Kasumi-1 (cell line): ENCODE measurements around the gene SPIN2A.
A peak's percentile ranks its signal among the peaks of the same experiment; 100 is the strongest.
"Not testable (repeated sequence)": the region's sequence is repeated elsewhere in the genome, so short reads cannot be mapped to it uniquely, and the experiment has no call there.

ENCODE experiments used
- DNase-seq, 2 experiments: peaks; one replicate each; lab custom pipeline; 2025; lab: John Stamatoyannopoulos, UW

The SPIN2A gene

DNA sequence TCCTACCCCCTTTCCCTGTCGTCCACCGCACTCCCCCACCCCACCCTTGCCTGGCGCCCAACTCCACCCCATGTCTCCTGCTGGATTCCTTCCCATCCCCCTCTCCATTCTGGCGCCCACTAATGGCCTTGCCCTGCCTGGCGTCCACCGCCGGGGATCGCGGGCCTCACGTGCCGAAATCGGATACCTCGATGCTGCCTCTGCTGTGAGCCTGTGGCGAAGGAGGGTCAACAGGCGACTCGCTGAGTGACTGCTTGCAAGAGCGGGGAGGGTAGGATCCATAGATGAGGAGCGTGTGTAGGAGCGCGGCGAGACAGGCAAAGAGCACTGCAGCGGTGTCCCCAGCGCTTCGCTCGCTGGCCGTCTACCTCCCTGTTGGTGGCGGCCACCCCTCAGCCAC lies at the start of gene SPIN2A:
Gene SPIN2A, minus strand, starts transcription at position 325 of the 400 bp plus-strand sequence. CDS start 800 bp downstream, outside the sequence.
- not testable (repeated sequence) for DNase-seq

DNA sequence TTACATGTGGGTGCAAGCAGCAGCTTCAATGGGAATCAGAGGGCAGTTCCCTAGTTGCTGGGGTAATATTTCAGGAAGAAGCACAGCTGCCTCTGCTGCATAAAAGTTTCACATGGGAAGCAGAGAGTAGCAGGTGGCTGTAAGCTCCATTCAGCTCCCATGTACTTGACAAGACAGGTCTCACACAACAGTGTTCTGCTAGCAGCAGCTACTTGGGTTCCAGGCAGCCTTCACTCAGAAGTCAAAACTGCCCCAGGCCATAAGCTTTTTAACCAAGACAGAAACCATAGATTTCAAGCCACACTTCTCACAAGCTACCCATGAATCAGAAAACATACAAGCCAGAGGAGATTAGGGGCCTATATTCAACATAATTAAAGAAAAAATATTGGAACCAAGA lies 41.4 kb upstream of the SPIN2A start:
- DNase-seq: no peak

DNA sequence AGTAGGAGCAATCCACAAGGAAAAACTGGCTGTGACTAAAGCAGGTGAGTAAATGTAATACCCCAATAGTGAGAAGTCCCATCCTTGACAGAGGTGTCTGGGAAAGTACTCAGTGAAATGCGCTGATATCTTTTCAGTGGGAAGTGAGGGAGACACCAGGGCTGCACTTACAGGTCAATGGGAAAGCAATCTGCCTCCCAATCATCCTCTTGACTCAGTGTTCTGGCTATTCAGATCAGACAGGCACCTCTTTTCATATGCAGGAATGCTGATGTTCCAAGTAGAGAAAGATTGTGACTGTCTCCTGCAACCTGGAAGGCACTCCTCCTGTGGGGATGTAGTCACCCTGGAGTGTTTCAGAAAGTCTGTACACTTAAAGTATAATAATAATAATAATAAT lies 39.9 kb upstream of the SPIN2A start:
- no peak for DNase-seq

DNA sequence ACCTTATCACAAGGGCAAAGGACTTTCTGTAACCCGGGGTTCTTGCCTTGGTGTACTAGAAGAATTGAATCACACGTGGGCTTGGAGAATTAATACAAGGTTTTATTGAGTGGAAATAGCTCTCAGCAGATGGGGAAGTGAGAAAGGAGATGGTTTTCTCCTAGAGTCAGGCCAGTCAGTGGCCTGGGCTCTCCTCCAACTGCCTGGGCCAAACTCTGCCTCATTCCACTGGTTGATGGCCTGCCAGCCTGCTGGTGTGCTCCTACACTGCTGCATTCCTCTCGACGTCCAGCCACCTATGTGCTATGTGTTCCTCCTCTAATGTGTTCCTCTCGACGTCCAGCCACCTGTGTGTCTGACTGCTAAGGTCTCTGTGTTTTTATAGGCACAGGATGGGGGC lies 35.3 kb upstream of the SPIN2A start:
- no peak for DNase-seq

DNA sequence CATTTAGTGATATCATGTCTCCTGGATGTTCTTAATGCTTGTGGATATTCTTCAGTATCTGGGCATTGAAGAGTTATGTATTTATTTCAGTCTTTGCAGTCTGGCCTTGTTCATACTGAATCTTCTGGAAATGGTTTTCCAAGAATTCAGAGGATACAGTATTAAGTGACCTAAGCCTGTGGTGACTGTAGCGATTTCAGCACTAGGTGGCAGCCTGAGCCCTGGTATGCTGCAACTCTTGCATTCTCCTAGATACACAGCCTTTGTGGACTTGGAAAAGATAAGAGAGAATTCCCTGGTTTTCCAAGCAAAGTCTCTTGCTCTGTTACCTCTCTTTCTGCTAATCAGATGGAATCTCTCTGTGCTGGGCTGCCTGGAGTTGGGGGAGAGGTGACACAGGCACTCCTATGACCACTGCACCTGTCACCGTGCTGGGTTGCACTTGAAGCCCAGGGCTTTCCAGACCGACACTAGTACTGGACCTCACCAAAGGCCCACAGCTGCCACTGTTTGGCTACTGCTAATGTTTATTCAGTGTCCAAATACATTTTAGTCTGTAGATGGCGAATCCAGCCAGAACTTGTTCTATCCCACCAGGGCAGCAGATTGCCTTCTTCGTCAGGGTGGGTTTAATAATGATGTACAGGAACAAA lies 19.3 kb upstream of the SPIN2A start:
- DNase-seq: peak; percentile 34

DNA sequence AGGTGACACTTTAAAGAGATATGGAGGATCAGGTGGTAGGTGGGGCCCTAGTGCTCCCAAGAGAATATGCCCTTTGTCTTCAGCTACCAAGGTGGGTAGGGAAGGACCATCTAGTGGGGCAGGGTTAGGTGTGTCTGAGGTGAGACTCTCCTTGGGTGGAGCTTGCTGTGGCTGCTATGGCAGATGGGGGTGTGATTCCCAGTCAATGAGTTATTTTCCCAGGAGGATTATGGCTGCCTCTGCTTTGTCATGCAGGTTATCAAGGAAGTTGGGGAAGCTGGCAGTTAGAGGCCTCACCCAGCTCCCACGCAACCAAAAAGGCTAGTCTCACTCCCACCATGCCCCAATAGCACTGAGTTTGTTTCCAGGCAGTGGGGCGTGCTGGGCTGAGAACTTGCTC lies 18.0 kb upstream of the SPIN2A start:
- no peak for DNase-seq

DNA sequence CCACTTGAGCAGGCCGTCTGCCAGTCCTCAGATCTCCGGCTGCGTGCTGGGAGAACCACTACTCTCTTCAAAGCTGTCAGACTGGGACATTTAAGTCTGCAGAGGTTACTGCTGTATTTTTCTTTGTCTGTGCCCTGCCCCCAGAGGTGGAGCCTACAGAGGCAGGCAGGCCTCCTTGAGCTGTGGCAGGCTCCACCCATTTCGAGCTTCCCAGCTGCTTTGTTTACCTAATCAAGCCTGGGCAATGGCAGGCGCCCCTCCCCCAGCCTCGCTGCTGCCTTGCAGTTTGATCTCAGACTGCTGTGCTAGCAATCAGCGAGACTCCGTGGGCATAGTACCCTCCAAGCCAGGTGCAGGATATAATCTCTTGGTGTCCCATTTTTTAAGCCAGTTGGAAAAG lies 15.0 kb upstream of the SPIN2A start:
- DNase-seq: not testable (repeated sequence)

DNA sequence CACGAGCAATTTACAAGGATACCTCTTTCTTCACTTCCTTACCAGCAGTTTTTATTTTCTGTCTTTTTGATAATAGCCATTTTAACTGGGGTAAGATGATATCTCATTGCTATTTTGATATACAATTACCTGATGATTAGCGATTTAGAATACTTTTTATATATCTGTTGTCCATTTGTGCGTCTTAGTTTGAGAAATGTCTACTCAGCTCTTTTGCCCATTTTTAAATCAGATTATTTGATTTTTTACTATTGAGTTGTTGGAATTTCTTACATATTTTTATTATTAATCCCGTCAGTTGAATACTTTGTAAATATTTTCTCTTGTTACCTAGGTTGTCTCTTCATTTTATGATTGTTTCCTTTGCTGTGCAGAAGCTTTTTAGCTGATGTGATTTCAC lies 1.5 kb upstream of the SPIN2A start:
- no peak for DNase-seq

DNA sequence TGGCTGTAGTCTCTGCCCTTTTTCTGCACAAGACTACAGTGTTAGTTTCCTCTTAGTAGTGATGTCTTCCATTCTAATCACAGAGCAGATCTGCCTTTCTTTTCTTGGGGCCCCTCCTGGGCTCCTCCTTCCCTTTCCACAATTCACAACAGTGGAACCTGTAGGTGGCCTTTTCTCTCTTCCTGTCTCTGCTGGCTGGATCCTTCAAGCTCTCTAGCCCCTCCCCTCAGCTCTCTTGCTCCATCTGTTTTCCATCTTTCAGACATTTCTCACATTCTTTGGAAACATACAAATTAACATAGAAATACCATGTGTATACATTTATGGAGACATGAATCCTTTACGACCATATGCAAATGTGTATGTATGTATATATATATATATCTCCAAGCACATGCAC lies 304 bp upstream of the SPIN2A start:
- no peak for DNase-seq

DNA sequence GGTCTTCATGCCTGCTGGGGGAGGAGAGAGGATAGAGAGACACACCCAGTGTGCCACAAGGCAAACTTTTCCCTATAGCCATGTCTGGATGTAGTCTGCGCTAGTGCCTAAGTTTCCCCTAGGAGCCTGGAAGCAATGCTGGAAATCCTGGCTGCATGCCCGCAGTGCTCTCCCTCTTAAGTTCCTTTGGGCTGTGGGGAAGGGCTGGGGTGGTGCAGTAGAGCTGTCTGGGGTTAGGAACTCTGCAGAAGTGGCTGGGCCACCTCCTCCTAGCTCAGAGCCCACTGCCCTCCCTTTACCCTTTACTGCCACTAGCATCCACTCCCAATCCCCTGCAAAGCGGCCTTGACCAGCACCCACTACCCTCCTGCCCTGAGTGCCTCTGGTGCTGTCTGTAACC lies 608 bp downstream of the SPIN2A start:
- DNase-seq: not testable (repeated sequence)

DNA sequence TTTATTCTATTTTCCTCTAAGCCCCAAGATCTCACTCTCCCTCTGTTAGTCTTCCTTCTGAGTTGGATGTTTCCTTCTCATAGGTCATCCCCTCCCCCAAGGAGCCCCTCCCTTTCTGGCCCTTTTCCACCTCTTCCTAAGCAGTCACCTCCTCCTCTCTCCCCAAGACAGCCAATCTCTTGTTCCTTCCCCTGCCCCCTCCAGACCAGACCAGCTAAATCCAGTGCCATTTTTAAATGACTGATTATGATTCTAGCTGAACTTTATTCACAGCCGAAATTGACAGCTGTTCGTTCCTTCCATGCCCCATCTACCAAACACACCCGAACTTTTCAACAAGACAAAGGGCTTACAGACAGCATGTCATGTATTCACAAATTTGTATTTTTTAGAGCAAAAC lies 1.9 kb downstream of the SPIN2A start:
- DNase-seq: no peak

DNA sequence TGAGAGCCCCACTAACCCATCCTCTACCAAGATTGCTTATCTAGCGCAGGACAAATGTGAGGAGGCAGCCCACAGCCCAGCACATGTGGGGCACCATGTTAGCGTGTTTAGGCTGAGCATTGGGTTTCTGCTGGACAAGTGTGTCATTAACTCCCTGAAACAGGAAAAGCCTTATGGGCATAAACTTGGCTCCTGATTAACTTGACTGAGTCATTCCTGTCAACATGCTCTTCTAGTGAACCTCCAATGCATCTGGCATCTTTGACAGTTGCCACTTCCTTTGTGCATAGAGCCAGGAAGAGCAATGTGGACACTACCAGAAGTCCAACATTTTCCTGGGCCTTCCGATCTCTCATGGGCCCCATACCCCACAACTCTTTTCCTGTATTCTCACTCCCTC lies 2.5 kb downstream of the SPIN2A start:
- no peak for DNase-seq

DNA sequence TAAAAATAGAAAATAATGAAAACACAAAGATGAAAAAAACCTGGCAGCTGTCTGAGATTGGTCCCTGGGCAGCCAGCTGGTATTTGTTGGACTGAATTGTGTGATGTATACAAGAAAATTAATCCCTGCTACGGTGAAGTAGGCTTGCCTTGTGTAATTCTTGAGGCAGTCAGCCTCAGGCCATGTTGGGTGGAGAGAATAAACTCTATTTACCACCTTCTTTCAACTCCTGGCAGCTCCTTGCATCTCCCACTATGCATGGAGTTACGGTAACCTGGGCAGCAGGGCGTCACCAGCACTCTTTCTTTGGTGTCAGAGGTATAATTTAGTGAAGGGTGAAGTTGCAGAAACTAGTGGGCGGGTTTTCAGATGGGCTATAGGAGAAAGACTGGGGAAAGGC lies 3.5 kb downstream of the SPIN2A start:
- no peak for DNase-seq

DNA sequence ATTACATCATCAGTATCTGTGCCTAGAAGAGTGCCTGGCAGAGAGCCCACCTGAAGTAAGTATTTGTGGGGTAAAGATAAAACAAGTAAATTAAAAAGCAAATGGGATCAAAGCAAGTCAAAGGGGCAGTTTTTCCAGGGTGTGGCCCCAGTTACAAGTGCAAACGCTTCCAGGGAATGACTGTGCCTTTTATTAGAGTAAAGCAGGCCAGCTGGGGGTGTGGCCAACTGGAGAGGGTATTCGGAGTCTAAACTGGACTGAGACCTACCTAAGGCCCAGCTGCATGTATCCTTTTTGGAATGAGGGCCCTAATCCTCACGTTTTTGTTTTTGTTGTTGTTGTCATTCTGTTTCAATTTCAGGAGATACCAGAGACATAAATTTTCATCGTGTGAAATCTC lies 3.9 kb downstream of the SPIN2A start:
- DNase-seq: not testable (repeated sequence)

DNA sequence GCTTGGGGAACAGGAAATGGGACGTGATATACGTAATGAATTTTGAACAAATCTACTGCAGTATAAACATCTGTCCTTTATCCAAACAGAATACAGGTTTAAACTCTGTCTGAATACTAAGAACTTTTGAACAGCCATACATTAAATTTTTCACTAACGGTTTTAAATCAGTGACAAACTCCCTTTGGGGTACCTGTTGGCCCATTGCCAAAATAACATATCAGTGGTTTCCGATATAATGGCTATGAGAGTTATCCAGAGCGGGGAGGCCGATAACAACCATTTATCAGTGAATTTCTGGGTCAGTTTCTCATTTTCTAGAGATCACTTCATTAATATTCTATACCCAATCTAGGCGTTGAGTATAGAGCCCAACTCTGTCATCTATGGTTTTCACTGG lies 5.2 kb downstream of the SPIN2A start:
- no peak for DNase-seq

DNA sequence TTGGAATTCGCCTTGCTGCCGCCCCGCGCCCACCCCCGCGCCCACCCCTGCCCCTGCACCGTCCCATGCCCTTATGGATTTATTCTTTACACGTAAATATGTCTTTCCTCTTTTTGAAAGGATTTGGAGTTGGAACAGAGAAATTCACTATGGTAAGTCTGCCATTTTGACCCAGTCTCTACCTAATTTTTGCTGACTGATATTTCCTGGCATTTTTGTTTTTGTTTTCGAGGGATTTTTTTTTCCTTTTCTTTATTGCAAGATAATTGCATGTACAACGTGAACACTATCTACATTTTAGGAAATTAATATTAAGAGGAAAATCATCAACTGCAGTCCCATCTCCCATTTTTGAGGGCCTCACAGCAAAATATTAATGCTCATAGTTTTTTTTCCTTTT lies 15.4 kb downstream of the SPIN2A start:
- DNase-seq: peak; percentile 30 to 49

DNA sequence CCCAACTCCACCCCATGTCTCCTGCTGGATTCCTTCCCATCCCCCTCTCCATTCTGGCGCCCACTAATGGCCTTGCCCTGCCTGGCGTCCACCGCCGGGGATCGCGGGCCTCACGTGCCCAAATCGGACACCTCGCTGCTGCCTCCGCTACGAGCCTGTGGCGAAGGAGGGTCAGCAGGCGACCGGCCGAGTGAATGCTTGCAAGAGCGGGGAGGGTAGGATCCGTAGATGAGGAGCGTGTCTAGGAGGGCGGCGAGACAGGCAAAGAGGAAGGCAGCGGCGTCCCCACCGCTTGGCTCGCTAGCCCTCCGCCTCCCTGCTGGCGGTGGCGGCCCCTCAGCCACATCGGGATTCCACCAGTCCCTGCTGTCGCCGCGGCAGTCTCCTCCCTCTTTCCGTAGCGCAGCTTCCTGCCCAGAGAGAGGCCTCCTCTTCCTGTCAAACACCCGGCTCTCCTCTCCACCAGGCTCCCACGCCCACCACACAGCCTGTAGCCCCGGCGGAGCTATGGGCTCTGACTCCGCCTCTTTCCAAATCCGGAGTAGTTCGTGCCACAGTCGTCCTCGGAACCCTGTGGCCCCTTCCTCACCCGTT lies 15.9 kb downstream of the SPIN2A start, which contains the start of gene SPIN2B:
Gene SPIN2B, minus strand, starts transcription at position 387 of the 594 bp plus-strand sequence.
- peak; percentile 85 to 87 for DNase-seq

DNA sequence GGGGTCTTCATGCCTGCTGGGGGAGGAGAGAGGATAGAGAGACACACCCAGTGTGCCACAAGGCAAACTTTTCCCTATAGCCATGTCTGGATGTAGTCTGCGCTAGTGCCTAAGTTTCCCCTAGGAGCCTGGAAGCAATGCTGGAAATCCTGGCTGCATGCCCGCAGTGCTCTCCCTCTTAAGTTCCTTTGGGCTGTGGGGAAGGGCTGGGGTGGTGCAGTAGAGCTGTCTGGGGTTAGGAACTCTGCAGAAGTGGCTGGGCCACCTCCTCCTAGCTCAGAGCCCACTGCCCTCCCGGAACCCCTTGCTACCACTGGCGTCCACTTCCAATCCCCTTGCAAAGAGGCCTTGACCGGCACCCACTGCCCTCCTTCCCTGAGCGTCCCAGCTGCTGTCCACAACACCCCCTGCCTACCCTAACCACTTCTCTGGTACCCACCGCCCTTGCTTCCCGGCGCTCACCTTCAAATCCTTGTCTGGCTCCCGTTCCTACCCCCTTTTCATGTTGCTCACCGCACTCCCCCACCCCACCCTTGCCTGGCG lies 16.5 kb downstream of the SPIN2A start:
- DNase-seq: not testable (repeated sequence)

DNA sequence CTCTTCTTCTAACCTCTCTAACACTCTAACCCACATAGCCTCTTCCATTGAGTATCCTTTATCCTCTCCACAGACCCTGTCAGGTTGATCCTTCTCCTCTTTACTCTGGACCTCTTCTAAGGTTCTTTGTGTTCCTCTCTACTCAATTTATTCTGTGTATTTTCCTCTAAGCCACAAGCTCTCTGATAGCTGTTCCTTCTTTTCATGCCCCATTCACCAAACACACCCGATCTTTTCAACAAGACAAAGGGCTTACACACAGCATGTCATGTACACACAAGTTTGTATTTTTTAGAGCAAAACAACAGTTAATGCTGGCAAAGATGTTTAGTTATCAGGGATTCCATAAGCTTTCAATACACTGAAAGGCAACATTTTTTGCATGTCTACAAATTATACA lies 17.8 kb downstream of the SPIN2A start:
- DNase-seq: no peak

DNA sequence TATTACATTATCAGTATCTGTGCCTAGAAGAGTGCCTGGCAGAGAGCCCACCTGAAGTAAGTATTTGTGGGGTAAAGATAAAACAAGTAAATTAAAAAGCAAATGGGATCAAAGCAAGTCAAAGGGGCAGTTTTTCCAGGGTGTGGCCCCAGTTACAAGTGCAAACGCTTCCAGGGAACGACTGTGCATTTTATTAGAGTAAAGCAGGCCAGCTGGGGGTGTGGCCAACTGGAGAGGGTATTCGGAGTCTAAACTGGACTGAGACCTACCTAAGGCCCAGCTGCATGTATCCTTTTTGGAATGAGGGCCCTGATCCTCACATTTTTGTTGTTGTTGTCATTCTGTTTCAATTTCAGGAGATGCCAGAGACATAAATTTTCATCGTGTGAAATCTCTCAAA lies 19.6 kb downstream of the SPIN2A start:
- DNase-seq: not testable (repeated sequence)

DNA sequence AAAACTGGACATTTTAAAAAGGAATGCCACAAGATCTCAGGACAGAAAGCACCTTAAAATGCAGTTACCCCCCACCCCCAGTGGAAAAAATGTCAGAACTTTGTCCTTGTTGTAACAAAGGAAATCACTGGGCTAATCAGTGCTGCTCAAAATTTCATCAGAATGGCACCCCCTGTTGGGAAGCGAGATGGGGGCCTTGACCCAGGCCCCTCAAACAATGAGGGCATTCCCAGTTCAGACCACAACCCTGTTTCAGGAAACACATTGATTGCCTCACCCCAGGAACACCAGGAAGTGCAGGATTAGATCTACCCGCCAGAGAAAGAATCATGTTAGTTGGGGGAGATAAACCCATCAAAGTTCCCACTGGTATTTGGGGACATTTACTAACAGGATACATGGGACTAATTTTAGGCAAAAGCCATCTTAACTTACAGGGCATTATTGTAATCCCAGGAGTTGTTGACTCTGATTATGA lies 32.2 kb downstream of the SPIN2A start:
- DNase-seq: no peak

DNA sequence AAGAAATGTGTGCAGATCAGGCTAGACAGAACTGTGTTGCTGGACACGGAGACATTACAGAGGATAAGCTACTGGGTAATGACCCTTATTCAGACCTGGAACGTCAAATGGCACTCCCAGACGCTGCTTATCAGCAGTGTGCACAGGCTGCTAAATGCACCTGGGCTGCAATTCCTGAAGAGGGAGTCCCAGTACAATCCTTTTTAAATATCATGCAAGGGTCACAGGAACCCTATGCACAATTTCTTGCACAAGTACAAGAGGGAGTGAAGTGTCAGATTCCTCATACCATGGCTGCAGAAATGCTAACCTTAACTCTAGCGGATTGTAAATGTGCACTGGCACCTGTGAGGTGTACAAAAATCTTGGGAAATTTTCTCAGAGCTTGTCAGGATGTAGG lies 32.8 kb downstream of the SPIN2A start:
- DNase-seq: no peak

DNA sequence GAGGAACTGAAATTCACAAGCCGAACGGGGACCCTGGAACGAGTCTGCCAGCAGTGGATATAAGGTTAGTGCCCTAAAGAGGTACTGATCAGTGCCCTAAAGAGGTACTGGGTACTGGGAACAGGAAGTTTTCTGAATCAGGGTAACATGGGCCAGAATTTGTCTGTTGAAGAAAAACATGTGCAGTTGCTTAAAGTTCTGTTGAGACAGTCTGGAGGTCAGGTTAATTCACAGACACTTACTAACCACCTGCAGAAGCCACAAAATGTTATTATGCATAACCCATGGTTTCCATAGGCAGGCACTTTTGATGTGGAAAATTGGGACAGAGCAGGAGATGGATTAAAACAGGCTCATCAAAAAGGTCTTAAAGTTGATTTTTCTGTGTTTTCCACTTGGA lies 33.7 kb downstream of the SPIN2A start:
- DNase-seq: no peak

DNA sequence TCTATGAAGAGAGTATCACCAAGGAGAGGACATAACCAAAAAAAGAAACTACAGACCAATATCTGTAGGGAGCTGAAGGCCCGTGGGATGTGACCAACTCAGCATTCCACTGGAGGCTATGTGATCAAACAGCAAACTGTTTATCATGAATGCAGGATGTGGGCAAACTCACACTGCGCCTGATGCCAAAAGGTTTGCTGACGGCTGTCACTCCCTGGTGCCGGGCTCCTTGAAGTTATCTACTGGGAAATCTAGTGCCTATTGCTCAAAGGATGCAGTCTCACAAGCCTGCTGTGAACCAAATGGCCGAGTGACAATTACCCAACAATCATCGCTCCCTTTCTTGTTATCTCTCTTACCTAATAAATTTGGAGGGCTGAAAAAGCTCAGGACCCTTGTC lies 34.3 kb downstream of the SPIN2A start:
- DNase-seq: not testable (repeated sequence)
